Raji (cell line): ENCODE results near the gene TBATA.

ENCODE experiments used
- POLR2A ChIP-seq: IDR thresholded peaks from 2 replicates; pipeline ENCODE4 v1.6.1; 2011; ENCODE audit warnings: low read depth, low read length, control low read depth; ENCODE audit not compliant: insufficient read depth

Gene TBATA

DNA sequence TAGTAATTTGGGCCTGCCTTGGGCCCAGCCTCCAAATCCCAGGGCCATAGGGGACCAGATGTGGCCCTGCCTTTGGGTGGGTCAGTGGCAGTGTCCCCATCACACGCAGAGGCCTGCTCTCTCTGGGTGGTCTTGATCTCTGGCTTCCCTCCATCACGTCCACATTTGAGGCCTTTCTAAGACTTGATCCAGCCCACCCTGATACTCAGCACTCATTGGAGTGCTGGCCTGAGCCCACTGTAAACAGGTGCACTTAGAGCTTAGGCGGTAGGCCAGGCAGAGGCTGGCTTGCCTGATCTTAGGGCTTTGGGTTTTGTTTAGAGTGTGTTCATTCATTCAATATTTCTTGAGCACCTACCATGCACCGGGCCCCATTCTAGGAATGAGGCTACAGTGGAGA, 52.6 kb downstream of the TBATA start:
- no peak for TF ChIP-seq POLR2A

DNA sequence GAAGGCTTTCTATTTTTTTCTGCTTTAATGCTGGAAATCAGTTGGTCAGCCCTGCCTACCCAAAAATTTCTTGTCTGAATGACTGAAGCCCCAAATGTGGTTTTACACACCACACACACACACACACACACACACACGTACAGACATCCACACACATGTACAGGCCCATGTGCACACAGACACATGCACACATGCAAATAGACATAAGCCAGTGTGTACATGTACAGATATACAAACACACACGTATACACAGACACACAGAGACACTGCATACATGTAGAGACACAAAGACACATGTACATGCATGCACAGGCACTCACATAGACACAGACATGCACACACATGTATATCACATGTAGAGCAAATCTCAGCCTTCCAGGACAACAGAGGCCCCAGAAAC, 54.2 kb downstream of the TBATA start:
- TF ChIP-seq POLR2A, result no peak

DNA sequence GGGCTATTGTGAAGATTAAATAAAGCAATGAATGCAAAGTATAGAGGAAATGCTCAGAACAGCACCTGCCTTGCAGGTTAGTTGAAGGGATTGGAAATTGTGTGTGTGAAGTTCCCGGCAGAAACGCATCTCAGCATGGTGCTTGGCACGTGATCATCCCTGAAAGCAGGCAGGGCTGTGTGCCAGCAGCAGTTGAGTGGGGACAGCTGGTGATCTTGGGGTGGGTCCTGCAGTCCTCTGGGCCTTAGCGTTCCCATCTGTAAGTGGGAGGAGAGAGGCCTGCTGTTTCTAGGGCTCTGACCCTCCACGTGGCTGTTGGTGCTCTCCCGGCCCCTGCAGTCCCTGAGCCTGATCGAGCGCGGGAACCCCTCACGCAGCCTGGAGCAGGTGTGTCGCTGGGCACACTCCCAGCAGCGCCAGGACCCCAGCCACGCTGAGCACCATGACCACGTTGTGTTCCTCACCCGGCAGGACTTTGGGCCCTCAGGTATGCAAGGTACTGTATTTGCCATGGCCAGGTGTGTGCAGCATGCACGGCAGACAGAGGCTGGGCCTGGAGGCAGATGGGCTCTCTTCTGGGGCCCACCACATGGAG, 55.3 kb downstream of the TBATA start:
- no peak for TF ChIP-seq POLR2A

DNA sequence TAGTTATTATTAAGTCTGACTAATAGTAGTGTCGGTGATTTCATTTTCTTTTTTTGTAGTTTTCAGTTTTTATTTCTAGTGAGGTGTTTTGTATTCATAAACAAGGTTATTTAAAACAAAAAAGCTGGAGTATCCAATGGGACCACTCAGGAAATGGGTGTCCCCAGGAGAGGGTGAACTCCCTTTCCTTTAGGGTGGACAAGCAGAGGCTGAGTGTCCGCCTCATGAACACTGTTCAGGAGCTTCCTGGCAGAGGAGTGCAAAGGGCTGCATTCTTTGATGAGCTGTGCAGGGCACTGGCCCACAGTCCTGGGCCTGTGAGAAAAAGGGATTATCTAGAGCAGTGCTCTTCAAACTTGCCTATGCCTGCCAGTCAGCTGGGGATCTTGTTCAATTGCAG, 56.8 kb downstream of the TBATA start:
- no peak for TF ChIP-seq POLR2A

DNA sequence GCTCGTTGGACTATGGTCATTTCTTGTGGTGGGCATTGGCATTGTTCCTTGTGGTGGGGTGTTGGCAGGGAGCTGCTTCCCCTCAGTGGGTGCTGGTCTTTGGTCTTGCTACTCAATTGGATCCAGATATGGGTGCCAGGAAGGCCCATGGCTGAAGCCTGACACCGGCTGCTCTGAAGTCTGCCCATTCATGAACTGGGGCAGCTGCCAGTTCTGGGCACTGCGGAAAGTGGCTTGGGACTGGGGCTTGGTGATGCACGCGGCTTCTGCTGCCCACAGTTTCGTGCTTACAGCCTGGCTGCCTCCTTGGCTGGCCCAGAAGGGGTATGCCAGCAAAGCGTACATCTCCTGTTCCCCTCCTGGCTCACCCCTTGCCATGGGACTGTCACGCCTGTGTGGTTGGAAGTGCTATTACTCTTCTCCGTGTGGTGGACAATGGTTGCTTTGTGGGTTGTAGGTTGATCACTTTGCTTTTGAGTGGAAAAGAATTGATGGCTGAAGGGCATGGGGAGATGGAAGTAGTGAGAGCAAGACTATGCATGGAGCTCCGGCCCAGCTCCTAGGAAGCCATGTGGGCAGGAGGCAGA, 58.2 kb downstream of the TBATA start:
- no peak for TF ChIP-seq POLR2A

DNA sequence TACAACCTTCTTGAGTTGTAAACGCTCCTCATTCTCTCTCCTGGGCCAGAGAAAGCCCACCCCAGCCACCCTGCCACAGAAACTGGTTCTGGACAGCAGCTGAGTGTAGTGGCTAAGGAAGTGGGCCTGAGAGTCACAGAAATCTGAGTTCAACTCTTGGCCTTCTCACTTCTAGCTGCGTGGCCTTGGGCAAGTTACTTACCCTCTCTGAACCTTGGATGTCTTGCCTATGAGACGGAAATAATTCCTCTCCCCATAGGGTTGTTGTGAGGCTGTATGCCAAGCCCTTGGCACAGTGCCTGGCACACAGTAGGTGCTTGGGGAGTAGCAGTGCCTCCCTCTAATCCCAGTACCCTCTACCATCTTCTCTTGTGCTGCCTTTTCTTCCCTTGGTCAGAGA, 61.4 kb downstream of the TBATA start:
- TF ChIP-seq POLR2A, result no peak

DNA sequence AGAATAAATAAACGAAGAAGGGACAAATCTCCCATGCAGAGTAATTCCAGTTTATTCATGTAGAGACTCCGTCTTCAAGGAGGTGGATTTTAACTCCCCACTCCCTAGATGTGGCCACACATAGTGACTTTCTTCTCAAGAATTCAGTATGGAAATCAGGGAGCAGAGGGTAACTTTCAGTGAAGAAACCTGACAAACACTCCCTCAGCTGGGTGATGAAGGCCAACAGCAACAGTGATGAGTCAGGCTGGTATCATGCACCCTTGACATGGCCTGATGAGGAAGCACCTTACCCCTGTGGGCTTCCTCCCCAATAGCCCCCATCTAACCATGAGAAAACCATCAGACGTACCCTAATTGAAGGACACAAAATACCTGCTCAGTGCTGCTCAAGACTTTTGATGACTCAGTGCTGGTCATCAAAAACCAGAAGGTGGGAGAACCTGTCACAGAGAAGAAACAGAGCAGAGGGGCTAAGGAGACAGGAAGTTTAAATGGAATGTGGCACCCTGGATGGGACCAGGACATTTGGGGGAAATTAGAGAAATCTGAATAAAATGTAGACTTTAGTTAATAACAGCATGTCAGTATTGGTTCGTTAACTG, 62.3 kb downstream of the TBATA start:
- no peak for TF ChIP-seq POLR2A
